NOMO-1 treated with DMSO at 0.1 percent for 48 hours (cell line): ENCODE measurements around the gene SRSF1.
A peak's percentile ranks its signal among the peaks of the same experiment; 100 is the strongest.
"Not testable (repeated sequence)": the region's sequence is repeated elsewhere in the genome, so short reads cannot be mapped to it uniquely, and the experiment has no call there.

ENCODE experiments used
- DNase-seq: peaks from one replicate; lab custom pipeline; 2025; ENCODE audit not compliant: unreplicated experiment; lab: John Stamatoyannopoulos, UW

The SRSF1 gene

GRCh38 chr17:57993471-57994365, 13.3 kb downstream of the SRSF1 start:
- DNase-seq, result peak; percentile 59

DNA sequence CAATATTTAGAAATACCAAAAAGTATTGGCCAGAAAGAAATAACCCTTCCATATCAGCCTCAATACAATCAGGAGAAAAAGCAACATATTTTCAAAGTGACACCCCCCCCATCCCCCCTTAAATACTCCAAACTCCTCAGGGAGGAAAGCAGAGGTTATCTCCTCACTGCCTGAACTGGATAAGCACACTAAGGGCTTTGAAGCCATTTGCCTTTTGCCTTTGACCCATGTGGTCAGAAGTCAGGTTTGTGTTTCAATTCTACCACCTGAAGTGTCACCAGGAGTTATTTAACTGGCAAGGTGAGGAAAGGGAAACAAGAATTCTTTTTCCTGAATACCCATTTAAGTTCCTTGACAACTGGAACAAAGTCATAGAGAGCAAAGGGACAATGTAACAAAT, 15.5 kb downstream of the SRSF1 start:
- no peak for DNase-seq

DNA sequence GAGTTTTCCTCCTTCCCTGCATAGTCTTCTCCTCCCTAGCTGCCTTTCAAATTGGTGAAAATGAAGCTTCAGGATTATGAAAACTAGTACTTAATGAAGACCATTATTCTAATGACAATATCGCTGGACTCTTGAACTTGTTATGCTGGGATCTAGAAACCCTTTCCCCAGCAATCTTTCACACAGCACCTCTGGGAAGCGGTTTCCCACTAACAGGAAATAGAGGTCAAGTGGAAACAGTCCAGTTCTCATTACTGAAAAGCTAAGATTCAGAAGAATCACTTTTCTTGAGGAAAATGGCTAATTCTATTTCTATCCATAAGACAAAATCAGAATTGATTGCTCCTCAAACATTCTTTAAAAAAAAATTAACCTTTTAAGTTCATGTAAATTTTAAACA, 17.0 kb downstream of the SRSF1 start:
- no peak for DNase-seq

DNA sequence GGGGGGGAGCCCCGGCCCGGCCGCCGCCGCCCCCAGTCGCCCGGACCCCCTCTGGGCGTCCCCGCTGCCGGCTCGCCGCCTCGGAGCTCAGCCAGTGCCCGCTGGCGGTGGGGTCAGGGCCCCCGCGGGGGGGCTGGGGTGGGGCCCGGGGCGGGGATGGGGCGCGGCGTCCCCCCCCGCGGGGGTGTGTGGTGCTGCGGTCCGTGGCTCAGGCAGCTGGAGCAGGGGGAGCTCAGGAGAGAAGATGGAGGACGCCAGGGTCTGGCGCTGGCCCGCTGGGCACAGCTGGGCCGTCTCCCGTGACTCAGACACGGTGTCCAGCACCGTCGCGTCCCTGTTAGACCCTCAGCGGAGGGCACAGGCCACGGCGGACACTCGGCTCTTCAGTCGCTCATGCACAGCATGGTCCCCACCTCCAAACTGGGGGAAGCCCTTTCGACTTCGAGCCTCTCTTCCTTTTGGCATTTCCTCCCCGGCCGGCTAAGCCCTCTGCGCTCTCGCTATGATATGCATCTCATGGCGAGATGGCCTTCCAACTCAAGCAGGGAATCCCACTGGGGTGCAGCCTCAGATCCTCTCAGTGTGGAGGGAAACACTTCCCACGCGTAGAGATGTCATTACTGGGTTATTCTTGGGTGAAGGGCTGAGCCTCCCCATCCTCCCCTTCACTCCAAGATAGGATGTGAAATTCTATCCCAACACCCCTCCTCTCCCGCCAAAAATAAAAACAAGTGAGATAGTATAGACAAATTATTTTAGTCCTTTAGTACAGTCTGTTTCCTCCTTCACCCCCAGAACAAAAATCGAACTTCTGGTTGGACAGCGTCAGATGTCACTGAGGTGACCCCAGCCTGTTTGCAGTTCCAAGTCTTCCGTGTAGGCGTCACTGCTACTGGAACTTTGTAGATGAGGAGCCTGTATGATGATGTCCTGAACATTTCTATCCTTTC, 18.5 kb downstream of the SRSF1 start:
- peak; percentile 63 for DNase-seq

DNA sequence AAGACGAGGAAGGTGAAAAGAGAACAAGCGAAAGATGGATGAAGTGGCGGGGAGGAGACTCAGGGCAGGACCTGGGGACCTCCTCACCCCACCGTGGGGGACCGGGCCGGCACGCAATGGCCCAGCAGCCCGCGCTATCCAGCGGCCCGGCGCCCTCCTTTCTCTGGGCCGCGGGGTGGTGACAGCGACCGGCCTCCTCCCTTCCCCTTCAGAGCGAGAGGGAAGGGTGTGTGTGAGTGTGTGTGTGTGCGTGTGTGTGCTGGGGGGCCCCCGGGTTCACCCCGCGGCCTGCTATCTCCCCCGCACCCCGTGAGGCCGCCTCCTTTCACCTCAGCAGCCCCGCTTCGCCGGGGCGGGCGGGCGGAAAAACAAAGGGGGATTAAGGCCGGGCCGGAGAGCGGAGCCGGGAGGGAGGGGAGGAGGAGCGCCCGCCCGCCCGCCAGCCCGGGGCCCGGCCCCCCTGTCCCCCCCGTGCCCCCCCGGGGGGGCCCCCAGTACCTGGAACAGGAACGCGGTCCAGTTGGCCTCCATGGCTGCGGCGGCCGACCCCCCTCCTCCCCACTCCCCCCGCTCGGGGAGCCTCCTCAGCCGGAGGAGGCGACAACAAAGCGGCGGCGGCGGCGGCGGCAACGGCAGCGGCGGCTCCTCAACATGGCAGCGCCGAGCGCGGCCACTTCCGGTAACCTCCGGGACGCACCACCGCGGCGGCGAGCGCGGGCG, 19.3 kb downstream of the SRSF1 start, which contains the start of gene VEZF1:
Gene VEZF1, minus strand, starts transcription at position 674 of the 720 bp plus-strand sequence. Its CDS starts 143 bp downstream, at position 531.
- DNase-seq, result peak; percentile 63

DNA sequence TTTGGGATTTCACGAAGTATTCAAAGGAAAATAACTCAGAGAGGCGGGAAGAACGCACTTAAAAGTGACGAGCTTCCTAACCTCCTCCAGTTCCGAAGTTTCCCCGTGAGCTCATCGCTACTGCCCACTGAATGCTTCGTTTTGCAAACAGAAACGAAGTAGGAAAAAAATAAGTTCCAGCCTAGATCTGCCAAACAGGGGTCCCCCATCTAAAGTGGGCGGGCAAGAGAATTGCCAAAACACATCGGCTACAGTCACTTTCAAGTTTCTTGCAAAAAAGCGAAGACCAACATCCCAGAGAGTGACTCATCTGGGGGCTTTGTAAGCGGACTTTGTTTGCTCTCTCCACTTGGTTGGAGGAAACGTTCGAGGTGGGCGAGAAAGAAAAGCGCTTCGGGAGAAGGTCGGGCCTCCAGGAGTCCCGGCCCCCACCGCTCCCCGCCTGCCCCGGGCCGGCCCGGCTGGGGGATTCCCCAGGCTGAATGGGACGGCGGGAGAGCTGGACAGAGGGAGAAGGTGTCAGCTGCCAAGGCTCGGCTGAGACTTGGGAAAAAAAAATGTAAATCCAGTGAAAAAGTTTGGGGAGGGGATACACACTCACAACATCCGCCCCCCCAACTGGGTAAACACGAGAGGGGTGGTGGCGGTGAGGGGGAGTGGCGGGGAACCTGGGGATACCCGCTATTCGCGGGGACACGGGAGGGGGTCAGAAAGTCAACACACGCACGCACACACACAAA, 20.0 kb downstream of the SRSF1 start:
- peak; percentile 14 for DNase-seq

DNA sequence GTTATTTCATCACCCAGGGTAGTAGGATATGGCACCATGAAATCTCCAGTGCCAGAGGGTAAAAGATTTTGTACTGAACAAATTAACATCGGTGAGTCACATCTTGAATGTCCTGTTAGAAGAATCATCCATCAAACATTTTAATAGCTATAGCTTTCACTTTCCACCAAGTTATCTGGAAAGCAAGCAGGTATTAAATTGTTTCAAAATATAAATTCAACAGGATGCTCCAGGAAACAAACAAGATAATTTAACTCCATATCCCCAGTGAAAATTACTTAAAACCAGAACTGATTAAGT, 21.4 kb downstream of the SRSF1 start:
- peak; percentile 18 for DNase-seq

DNA sequence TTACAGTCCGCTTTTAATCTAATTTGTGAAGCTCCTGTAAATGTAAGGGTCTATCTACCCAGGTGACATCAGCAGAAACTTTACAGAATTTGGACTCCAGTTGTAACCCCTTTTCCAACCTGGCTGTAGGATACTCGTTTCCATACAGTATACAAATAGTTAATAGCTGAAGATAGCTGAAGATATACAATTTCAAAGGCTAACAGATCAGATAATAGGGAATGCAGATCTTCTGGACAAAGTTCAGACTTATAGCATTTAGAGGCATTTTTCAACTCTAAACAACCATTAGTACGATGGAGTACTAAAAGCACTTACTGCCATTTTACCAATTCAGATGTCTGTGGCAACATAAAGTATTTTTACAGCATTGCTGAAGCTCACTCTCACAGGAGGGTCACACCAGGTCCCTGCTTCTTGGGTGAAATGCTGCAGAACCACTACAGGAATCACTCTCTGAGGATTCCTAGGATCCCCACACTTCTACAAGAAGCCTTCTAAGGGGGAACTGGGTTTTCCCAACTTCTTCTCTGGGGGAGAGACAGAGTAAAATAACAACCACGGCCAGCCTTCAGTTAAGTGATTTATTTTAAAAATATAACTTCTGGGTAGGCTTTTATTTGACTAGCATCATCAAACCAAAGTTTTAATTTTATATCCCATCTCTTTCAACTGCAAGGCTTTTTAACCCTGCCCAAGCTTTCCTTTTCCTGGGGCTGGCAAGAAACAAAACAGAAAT, 21.9 kb downstream of the SRSF1 start:
- DNase-seq, result no peak

DNA sequence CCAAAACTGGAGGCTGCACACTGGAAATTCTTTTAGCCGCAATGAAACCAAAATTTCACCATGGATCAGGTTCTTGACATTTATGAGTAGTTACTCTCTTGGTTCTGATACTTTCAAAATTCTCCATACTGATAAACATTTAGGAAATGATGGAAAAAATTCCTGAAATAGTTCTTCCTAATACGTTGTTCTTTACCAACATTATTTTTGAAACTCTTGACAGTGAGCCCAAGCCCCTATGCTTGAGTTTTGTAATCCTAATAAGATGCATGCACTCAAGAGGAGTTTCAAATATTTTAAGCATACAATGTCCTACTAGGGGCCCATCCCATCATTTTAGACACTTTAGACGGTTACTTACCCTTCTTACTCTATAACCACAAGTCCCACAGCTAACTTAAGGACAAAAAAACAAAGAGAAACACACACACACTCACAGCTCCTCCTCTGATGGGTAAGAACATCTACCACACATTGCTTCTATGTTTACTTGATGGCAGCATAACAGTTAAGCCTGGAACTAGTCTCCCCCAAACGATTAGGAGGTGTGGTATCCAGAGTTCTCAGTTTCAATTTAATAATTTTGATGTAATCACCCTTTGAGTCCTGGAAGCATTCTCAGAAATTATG, 22.7 kb downstream of the SRSF1 start:
- no peak for DNase-seq

DNA sequence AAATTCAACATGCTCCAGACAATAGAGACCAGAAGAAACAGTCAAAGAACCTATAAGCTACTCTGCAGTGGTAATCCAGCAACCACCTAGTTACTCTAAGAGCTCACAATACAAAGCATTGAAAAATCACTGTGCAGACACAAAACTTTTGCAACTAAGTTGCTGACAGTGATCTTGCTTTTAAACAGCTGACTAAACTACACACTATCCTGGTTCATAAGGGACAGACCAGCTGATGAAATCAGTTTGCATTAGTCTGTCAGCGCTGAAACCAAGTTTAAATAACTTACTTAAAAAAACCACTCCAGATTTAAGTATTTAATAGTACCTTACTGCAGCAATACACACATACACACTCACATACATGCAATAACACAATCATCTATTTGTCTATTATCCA, 23.6 kb downstream of the SRSF1 start:
- DNase-seq, result no peak

DNA sequence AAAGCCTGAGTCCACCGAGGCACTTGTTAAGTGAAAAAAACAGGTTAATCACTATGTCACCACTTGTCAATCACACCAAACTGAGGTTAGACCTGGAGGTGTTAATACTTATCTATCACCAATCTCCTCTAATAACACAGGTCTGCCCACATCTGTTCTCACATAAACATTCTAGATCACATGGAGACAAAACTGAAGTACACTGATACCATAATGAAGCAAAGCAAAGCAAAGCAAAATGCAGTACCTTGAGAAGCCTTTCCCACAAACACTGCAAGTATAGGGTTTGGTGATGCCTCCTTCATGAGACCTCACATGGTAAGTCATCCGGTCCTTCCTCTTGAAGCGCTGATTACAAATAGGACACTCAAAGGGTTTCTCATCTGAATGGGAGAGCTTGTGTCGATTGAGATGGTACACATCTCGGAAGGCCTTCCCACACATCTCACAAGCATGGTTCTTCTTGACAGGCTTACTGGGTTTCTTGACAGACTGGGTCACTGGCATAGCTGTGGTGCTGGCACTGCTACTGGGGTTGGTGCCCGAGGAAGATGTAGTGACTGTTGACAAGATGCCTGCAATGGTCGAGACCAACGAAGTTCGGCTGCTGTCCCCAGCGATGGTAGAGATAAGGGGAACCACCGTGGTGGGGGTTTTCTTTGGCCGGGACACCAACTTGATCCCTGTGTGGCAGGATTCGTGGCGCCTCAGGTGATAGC, 24.4 kb downstream of the SRSF1 start:
- no peak for DNase-seq

DNA sequence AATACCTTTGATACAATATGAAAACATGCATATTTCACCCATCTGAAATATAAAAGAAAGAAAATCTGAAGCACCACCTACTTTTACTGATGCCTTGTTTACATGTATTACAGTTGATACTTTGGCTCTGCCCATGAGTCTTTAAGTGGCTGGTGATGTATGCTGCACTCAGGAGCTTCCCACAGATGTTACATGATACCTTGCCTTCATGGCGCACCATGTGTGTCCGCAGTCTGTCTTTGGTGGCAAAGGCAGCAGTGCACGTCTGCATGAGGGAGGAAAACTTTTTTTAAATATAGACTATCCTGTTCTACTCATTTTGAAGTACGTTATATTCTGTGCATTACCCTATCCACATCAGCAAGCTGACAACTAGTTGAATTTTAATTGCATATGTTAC, 26.5 kb downstream of the SRSF1 start:
- DNase-seq, result no peak

- no peak for DNase-seq
These were observed 28.0 kb downstream of the SRSF1 start for GRCh38 chr17:57979076-57979475.

- no peak for DNase-seq
These were observed 30.5 kb downstream of the SRSF1 start for GRCh38 chr17:57976594-57976993.

- no peak for DNase-seq
These were observed 32.0 kb downstream of the SRSF1 start for GRCh38 chr17:57975044-57975443.

DNA sequence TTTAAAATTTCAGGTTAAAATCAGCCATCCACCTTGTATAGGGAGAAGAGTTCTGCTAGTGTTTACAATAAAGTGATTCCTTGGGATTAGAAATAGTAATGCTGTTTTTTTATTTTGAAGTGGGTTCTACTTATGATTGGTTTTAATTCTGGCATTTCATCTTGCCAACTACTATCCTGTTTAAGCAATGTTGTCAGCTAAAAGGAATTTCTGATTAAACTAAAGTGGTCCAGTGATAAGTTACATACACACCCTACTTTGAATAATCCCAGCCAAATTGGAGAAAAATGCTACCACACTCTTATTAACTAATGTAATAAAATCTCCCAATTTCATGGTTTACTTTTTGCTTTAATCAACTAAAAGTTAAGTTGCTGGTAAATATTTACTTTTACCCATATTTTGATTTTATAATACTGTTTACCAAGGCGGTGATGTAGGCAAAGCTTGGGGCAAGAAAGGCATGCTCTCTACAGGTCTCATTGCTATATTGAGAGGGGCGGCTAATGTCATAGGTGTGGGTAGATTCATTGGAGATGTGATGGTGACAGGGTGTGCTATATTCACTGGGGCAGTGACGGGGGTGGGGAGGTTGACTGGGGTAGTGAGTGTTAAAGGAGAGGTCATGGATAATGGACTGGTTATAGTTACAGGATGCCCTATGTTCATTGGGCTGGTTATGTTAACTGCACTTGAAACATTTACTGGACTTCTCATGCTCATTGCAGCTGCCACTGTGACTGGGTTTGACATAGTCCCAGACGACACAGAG, 32.8 kb downstream of the SRSF1 start:
- not testable (repeated sequence) for DNase-seq

- DNase-seq, result no peak
These were observed 34.9 kb downstream of the SRSF1 start for GRCh38 chr17:57972151-57972550.

- DNase-seq, result no peak
These were observed 35.5 kb downstream of the SRSF1 start for GRCh38 chr17:57971572-57971971.
